ENCODE data around the gene KLHL35.

Gene KLHL35, protein sequence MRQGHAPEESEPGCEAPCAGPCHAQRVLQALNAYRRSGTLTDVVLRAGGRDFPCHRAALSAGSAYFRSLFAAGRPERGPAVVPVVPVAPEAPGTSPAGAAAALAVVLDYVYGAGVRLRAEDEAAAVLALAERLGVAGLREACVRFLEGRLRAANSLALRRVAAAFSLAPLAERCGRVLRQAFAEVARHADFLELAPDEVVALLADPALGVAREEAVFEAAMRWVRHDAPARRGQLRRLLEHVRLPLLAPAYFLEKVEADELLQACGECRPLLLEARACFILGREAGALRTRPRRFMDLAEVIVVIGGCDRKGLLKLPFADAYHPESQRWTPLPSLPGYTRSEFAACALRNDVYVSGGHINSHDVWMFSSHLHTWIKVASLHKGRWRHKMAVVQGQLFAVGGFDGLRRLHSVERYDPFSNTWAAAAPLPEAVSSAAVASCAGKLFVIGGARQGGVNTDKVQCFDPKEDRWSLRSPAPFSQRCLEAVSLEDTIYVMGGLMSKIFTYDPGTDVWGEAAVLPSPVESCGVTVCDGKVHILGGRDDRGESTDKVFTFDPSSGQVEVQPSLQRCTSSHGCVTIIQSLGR

DNA sequence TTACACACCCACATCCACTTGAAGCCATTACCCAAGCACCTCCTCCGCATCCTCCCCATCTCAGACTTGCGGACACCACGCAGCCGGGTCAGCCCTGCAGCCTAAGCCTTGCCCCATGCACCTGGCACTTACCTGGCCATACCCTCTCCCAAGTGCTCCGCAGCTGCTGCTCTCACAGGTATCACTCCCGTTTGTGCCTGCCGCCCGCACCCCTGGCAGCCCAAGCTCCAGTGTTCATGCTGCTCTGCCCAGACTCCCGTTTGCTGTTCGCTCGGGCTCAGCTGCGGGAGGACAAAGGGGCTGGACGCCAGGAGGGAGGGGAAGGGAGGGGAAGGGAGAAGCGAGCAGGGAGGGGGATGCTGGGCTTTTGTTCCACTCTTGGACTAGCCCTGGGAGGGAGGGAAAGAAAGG lies at the start of gene KLHL35:
Gene KLHL35 (minus strand): TSS at position 293 of the 411 bp plus-strand sequence. CDS start 2,574 bp downstream, outside the sequence.
- DNase-seq (ENCODE audit: low spot score) (no peak), FAIRE-seq (no peak)

GRCh38 chr11:75481922-75482606 lies 49.1 kb upstream of the KLHL35 start:
- FAIRE-seq (no peak), DNase-seq (ENCODE audit: low spot score) (no peak)

GRCh38 chr11:75481223-75481921 lies 48.4 kb upstream of the KLHL35 start:
- FAIRE-seq = no peak
- no peak for DNase-seq (ENCODE audit: low spot score)

DNA sequence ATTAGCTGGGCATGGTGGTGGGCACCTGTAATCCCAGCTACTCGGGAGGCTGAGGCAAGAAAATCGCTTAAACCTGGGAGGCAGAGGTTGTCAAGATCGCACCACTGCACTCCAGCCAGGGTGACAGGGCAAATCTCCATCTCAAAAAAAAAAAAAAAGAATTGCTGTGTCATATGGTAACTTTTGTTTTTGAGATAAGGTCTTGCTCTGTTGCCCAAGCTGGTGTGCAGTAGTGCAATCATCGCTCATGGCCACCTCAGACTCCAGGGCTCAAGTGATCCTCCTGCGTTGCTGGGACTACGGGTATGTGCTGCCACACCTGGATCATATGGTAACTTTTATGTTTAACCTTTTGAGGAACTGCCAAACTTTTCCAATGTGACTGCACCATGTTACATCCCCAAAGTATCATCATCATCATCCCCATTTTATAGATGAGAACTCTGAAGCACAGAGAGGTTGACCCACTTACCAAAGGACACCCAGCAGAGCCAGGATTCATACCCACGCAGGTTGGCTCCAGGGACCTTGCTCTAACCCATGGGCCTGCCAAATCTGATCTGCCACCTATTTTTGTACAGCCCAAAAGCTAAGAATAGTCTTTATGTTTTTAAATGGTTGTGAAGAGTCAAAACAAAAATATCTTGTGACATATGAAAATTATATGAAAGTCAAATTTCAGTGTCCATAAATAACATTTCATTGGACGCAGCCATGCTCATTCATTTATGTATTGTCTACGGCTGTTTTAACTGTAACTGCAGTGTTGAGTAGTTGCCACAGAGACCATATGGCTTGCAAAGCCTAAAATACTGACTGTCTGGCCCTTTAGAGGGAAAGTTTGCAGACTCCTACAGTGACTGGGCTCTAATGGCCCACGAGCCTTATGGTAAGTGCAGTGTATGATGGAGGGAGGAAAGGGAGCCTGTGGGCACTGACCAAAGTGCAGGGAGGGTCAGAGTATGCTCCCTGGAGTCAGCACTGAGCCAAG lies 47.5 kb upstream of the KLHL35 start:
- DNase-seq (ENCODE audit: low spot score) = no peak
- FAIRE-seq = no peak

GRCh38 chr11:75479597-75480145 lies 46.7 kb upstream of the KLHL35 start:
- no peak for FAIRE-seq
- no peak for DNase-seq (ENCODE audit: low spot score)

- FAIRE-seq = no peak
- DNase-seq (ENCODE audit: low spot score) = no peak
Observed at GRCh38 chr11:75478783-75479596, 46.0 kb upstream of the KLHL35 start.

GRCh38 chr11:75477614-75477935 lies 44.6 kb upstream of the KLHL35 start:
- DNase-seq (ENCODE audit: low spot score) (no peak), FAIRE-seq (no peak)

DNA sequence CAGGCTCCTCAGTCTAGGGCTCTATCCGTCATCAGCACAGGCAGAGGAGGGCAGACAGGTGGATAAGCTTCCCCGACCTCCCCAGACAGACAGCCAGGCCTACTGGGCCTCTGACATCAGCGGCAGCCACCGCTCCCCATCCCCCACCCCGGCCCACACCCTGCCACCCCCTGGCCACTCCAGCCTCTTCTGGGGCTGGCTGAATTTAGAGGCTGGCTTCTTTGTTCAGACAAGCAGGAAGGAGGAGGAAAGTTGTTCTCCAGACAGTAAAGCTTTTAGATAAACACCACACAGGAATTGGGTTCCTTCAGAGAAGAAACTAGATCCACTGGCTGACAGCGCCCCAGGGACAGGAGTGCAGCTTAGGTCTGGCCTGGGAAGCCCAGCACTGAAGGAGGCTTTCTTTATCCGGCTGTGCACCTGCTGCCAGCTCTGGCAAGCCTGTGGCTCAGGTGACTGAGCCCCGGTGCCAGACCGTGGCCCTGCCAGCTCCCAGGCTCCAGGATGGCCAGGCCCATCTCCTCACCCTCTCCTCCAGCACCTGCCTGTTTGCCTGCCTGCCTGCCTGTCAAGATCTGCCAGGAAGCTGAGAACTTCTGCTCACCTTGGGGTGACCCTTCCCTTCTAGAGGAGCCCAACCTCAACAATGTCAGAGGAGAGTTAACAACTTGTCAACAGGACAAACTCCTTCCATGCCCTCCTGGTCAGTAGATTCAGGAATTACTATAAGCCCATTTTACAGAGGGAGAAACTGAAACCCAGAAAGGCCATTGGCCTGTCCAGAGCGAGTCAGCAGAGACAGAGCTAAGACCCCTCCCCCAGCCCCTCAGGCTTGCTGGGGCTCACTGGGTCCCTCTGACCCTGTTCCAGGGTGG lies 44.0 kb upstream of the KLHL35 start:
- FAIRE-seq = no peak
- DNase-seq (ENCODE audit: low spot score) = no peak

- FAIRE-seq = no peak
Observed at GRCh38 chr11:75475767-75476650, 43.0 kb upstream of the KLHL35 start.

GRCh38 chr11:75474878-75475766 lies 42.1 kb upstream of the KLHL35 start:
- no peak for FAIRE-seq
- no peak for DNase-seq (ENCODE audit: low spot score)

More at GRCh38 chr11:75475767-75476650, 43.0 kb upstream of the KLHL35 start:
- DNase-seq (ENCODE audit: low spot score) = no peak

DNA sequence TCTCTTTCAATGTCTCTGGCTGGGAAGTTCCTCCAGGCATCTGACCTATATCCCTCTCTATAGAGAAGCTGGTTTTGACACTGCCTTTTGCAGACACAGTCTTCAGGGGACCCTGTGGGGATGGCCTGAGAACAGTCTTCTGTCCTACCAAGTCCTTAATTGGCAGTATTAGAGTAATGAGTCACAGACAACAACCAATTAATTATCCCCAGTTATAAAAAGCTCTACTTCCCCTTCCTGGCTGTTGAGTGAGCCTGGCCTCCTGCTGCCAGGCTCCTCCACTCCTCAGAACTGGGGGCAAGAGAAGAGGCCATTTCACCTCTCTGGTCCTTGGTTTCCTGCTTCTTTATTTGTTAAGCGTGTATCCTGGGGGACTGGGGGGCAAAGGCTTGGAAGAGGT lies 41.2 kb upstream of the KLHL35 start:
- DNase-seq (ENCODE audit: low spot score) = no peak
- no peak for FAIRE-seq

GRCh38 chr11:75473684-75474083 lies 40.7 kb upstream of the KLHL35 start:
- DNase-seq (ENCODE audit: low spot score) (no peak), FAIRE-seq (no peak)

- no peak for DNase-seq (ENCODE audit: low spot score)
- no peak for FAIRE-seq
Observed at GRCh38 chr11:75472081-75472732, 39.2 kb upstream of the KLHL35 start.

- no peak for FAIRE-seq
Observed at GRCh38 chr11:75471176-75471973, 38.4 kb upstream of the KLHL35 start.

DNA sequence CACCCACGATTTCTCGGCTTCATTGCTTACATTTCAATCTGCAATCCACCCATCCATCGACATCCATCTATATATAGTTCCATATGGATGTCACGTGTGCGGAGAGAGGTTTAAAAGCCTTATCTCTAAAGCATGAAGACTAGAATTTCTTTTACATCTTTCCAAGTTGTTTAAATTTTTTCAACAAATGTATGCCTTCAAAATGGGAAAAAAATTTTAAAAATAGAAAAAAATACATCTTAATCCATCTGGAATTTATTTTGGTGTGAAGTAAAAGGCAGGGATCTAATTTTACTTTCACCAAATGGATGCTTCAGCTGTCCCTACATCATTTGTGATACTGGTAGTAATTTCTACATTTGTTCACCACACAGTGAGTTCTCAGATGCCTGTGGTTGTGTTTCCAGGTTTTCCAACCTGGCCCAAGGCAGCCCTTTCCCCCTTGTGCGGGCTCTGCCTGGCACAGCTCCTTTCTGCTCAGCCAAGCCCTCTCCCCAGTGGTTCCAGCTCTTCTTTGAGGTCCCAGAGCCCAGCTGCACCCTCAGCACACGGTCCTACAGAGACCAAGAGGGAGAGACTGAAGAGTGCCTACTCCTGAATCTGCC lies 37.6 kb upstream of the KLHL35 start:
- FAIRE-seq (no peak), DNase-seq (ENCODE audit: low spot score) (no peak)

More at GRCh38 chr11:75471176-75471973, 38.4 kb upstream of the KLHL35 start:
- DNase-seq (ENCODE audit: low spot score) = no peak

Data from urothelium cell line (cell line).